Mesothelial cell of epicardium (in vitro differentiated cells): ENCODE data around the gene C2CD3. TPM values are rescaled to one million over a fixed set of nuclear protein-coding genes. Genes with fewer than 3 reads are reported as not detected.

ENCODE experiments used
- DNase-seq, 2 experiments: peaks; one replicate each; pipeline ENCODE4 v3.0.0; 2021; ENCODE audit warnings: low spot score in 2 of 2; ENCODE audit not compliant: unreplicated experiment in 2 of 2
- H3K27ac Mint-ChIP-seq: 2 replicates; pipeline ENCODE4 v1.8.0; 2021; ENCODE audit warnings: mixed read lengths
- H3K27me3 Mint-ChIP-seq: 2 replicates; pipeline ENCODE4 v1.8.0; 2021; ENCODE audit warnings: low read depth, mixed read lengths
- H3K36me3 Mint-ChIP-seq: 2 replicates; pipeline ENCODE4 v1.8.0; 2021; ENCODE audit warnings: mixed read lengths
- H3K4me1 Mint-ChIP-seq: 2 replicates; pipeline ENCODE4 v1.8.0; 2021; ENCODE audit warnings: mixed read lengths
- H3K4me3 Mint-ChIP-seq: 2 replicates; pipeline ENCODE4 v1.8.0; 2021; ENCODE audit warnings: mild to moderate bottlenecking, moderate library complexity, mixed read lengths
- H3K9me3 Mint-ChIP-seq: 2 replicates; pipeline ENCODE4 v1.8.0; 2021; ENCODE audit warnings: mixed read lengths
- CTCF ChIP-seq: fragments of 200-600 bp; sonication (generic); IDR thresholded peaks from one replicate; pipeline ENCODE4 v1.5.0; 2021; ENCODE audit warnings: antibody characterized with exemption; ENCODE audit not compliant: unreplicated experiment
- total RNA-seq: library from RNA; stranded (reverse); gene quantifications from 3 replicates; pipeline ENCODE4 v1.2.1, GENCODE V29; 2021

Gene C2CD3
- total RNA-seq, 1 donor from 2014 or later = 34.8 TPM

GRCh38 chr11:74020539-74020938, 150.3 kb downstream of the C2CD3 start:
- TF ChIP-seq CTCF = no peak
- no peak for DNase-seq
- Mint-ChIP-seq H3K27me3 (no peaks in the 10 kb centered on the region), H3K9me3 (no peaks in the 10 kb centered on the region), H3K27ac (no peak overlapping the region), H3K4me1 (no peaks in the 10 kb centered on the region), H3K4me3 (no peak overlapping the region), H3K36me3 (peaks cover 15% of the 10 kb centered on the region)

GRCh38 chr11:74019860-74020259, 150.9 kb downstream of the C2CD3 start:
- Mint-ChIP-seq H3K4me1 (no peaks in the 10 kb centered on the region), H3K36me3 (peaks cover 15% of the 10 kb centered on the region), H3K4me3 (no peak overlapping the region), H3K9me3 (no peaks in the 10 kb centered on the region), H3K27ac (no peak overlapping the region), H3K27me3 (no peaks in the 10 kb centered on the region)
- no peak for DNase-seq
- no peak for TF ChIP-seq CTCF

- H3K36me3 Mint-ChIP-seq = peaks cover 15% of the 10 kb centered on the region
- no peak for TF ChIP-seq CTCF
- no peaks in the 10 kb centered on the region for H3K9me3 Mint-ChIP-seq
- H3K4me3 Mint-ChIP-seq = no peak overlapping the region
- no peak overlapping the region for H3K27ac Mint-ChIP-seq
- no peak for DNase-seq
- H3K27me3 Mint-ChIP-seq = no peaks in the 10 kb centered on the region
- H3K4me1 Mint-ChIP-seq = no peaks in the 10 kb centered on the region
Measured at GRCh38 chr11:74019104-74019738, 151.6 kb downstream of the C2CD3 start.

- Mint-ChIP-seq H3K27me3 (no peaks in the 10 kb centered on the region), H3K27ac (no peak overlapping the region), H3K9me3 (no peaks in the 10 kb centered on the region), H3K4me1 (no peaks in the 10 kb centered on the region), H3K36me3 (peaks cover 15% of the 10 kb centered on the region), H3K4me3 (no peak overlapping the region)
- no peak for TF ChIP-seq CTCF
- DNase-seq = no peak
Measured at GRCh38 chr11:74018331-74019005, 152.3 kb downstream of the C2CD3 start.

GRCh38 chr11:74017631-74018030, 153.2 kb downstream of the C2CD3 start:
- peaks cover 15% of the 10 kb centered on the region for H3K36me3 Mint-ChIP-seq
- no peak for DNase-seq
- H3K4me3 Mint-ChIP-seq = no peak overlapping the region
- H3K27me3 Mint-ChIP-seq = no peaks in the 10 kb centered on the region
- H3K27ac Mint-ChIP-seq = no peak overlapping the region
- H3K4me1 Mint-ChIP-seq = no peaks in the 10 kb centered on the region
- H3K9me3 Mint-ChIP-seq = no peaks in the 10 kb centered on the region
- TF ChIP-seq CTCF = no peak
